WTC11 (cell line): ENCODE data around the gene SUPT3H. TPM values are rescaled to one million over a fixed set of nuclear protein-coding genes. Genes with fewer than 3 reads are reported as not detected.

Source experiments
- ATAC-seq: fragments of 200-7000 bp; cut with Tn5 transposase; 2 replicates; pipeline ENCODE4 v1.10.0; 2021; ENCODE audit warnings: mild to moderate bottlenecking, moderate library complexity
- CTCF ChIA-PET: fragments of 300-600 bp; sonication (Branson Sonifier 250); formaldehyde crosslinking; loops from one replicate; lab custom pipeline; 2021; ENCODE audit warnings: antibody characterized with exemption; lab: Charles Lee
- POLR2A ChIA-PET: fragments of 350-600 bp; sonication (Branson Sonifier 250); formaldehyde crosslinking; loops from one replicate; lab custom pipeline; 2021; ENCODE audit warnings: antibody characterized with exemption; lab: Charles Lee
- DNase-seq: peaks from one replicate; pipeline ENCODE4 v3.0.0; 2021; ENCODE audit warnings: low spot score
- H3K27ac Mint-ChIP-seq: 2 replicates; pipeline ENCODE4 v1.8.0; 2021; ENCODE audit warnings: mixed read lengths
- H3K27me3 Mint-ChIP-seq: 2 replicates; pipeline ENCODE4 v1.8.0; 2021; ENCODE audit warnings: low read depth, mild to moderate bottlenecking, moderate library complexity, mixed read lengths
- H3K36me3 Mint-ChIP-seq: 2 replicates; pipeline ENCODE4 v1.8.0; 2021; ENCODE audit warnings: mixed read lengths
- H3K4me1 Mint-ChIP-seq: 2 replicates; pipeline ENCODE4 v1.8.0; 2022; ENCODE audit warnings: mixed read lengths
- H3K4me3 Mint-ChIP-seq: 2 replicates; pipeline ENCODE4 v1.8.0; 2021; ENCODE audit warnings: mild to moderate bottlenecking, moderate library complexity, mixed read lengths
- H3K9me3 Mint-ChIP-seq: 2 replicates; pipeline ENCODE4 v1.8.0; 2021; ENCODE audit warnings: mixed read lengths
- ATF1 ChIP-seq: sonication (generic); formaldehyde crosslinking; IDR thresholded peaks from 2 replicates; pipeline ENCODE4 v1.8.1; 2023; ENCODE audit warnings: mild to moderate bottlenecking, moderate library complexity, missing genetic modification reagents
- ATF3 ChIP-seq: sonication (generic); formaldehyde crosslinking; conservative IDR thresholded peaks from 2 replicates; pipeline ENCODE4 v1.8.1; 2022; ENCODE audit warnings: mild to moderate bottlenecking, missing genetic modification reagents
- CBFB ChIP-seq: sonication (generic); formaldehyde crosslinking; IDR thresholded peaks from 2 replicates; pipeline ENCODE4 v1.8.1; 2022; ENCODE audit warnings: mild to moderate bottlenecking, low read depth, missing genetic modification reagents
- CREB1 ChIP-seq: sonication (generic); formaldehyde crosslinking; IDR thresholded peaks from 2 replicates; pipeline ENCODE4 v1.8.0; 2023; ENCODE audit warnings: mild to moderate bottlenecking, missing genetic modification reagents
- CREM ChIP-seq: sonication (generic); formaldehyde crosslinking; IDR thresholded peaks from 2 replicates; pipeline ENCODE4 v1.8.1; 2022; ENCODE audit warnings: mild to moderate bottlenecking, missing genetic modification reagents, moderate library complexity
- E2F1 ChIP-seq: sonication (generic); formaldehyde crosslinking; IDR thresholded peaks from 2 replicates; pipeline ENCODE4 v1.8.0; 2022; ENCODE audit warnings: mild to moderate bottlenecking, missing genetic modification reagents
- E2F5 ChIP-seq: sonication (generic); formaldehyde crosslinking; IDR thresholded peaks from 2 replicates; pipeline ENCODE4 v1.8.1; 2022; ENCODE audit warnings: mild to moderate bottlenecking, moderate library complexity, missing genetic modification reagents
- ETV6 ChIP-seq: sonication (generic); formaldehyde crosslinking; IDR thresholded peaks from 2 replicates; pipeline ENCODE4 v1.8.1; 2022; ENCODE audit warnings: mild to moderate bottlenecking, missing genetic modification reagents
- FOXK1 ChIP-seq: sonication (generic); formaldehyde crosslinking; IDR thresholded peaks from 2 replicates; pipeline ENCODE4 v1.8.0; 2022; ENCODE audit warnings: mild to moderate bottlenecking, moderate library complexity, missing genetic modification reagents
- GRHL2 ChIP-seq: fragments of 250-450 bp; sonication (Bioruptor Pico); IDR thresholded peaks from 2 replicates; pipeline ENCODE4 v1.8.0; 2022; ENCODE audit warnings: mild to moderate bottlenecking, moderate library complexity; ENCODE audit not compliant: insufficient replicate concordance, severe bottlenecking
- IRF2 ChIP-seq: sonication (generic); formaldehyde crosslinking; IDR thresholded peaks from 2 replicates; pipeline ENCODE4 v1.8.0; 2022; ENCODE audit warnings: low read depth, missing genetic modification reagents, borderline replicate concordance
- KAT7 ChIP-seq: sonication (generic); formaldehyde crosslinking; IDR thresholded peaks from 2 replicates; pipeline ENCODE4 v1.8.1; 2023; ENCODE audit warnings: missing genetic modification reagents, mild to moderate bottlenecking, borderline replicate concordance
- MLX ChIP-seq: sonication (generic); formaldehyde crosslinking; IDR thresholded peaks from 2 replicates; pipeline ENCODE4 v1.8.1; 2023; ENCODE audit warnings: mild to moderate bottlenecking, missing genetic modification reagents, moderate library complexity
- PRDM15 ChIP-seq: sonication (generic); formaldehyde crosslinking; IDR thresholded peaks from 2 replicates; pipeline ENCODE4 v1.8.0; 2022; ENCODE audit warnings: missing genetic modification reagents
- RELA ChIP-seq: sonication (generic); formaldehyde crosslinking; IDR thresholded peaks from 2 replicates; pipeline ENCODE4 v1.8.1; 2022; ENCODE audit warnings: missing genetic modification reagents, mild to moderate bottlenecking, borderline replicate concordance
- TEAD1 ChIP-seq: sonication (generic); formaldehyde crosslinking; IDR thresholded peaks from 2 replicates; pipeline ENCODE4 v1.8.0; 2022; ENCODE audit warnings: mild to moderate bottlenecking, missing genetic modification reagents
- TP53 ChIP-seq: sonication (generic); formaldehyde crosslinking; IDR thresholded peaks from 2 replicates; pipeline ENCODE4 v1.8.1; 2023; ENCODE audit warnings: mild to moderate bottlenecking, missing genetic modification reagents
- USF2 ChIP-seq: sonication (generic); formaldehyde crosslinking; IDR thresholded peaks from 2 replicates; pipeline ENCODE4 v1.8.1; 2023; ENCODE audit warnings: mild to moderate bottlenecking, missing genetic modification reagents, moderate library complexity
- ZNF263 ChIP-seq: sonication (generic); formaldehyde crosslinking; IDR thresholded peaks from 2 replicates; pipeline ENCODE4 v1.8.1; 2022; ENCODE audit warnings: low read depth, mild to moderate bottlenecking, moderate library complexity, missing genetic modification reagents
- ZNF317 ChIP-seq: sonication (generic); formaldehyde crosslinking; IDR thresholded peaks from 2 replicates; pipeline ENCODE4 v1.8.1; 2023; ENCODE audit warnings: low read depth, mild to moderate bottlenecking, moderate library complexity, missing genetic modification reagents, borderline replicate concordance
- ZNF512 ChIP-seq: sonication (generic); formaldehyde crosslinking; IDR thresholded peaks from 2 replicates; pipeline ENCODE4 v1.8.1; 2022; ENCODE audit warnings: missing genetic modification reagents, borderline replicate concordance
- ZSCAN18 ChIP-seq: fragments of 250-450 bp; sonication (Bioruptor Pico); IDR thresholded peaks from 2 replicates; pipeline ENCODE4 v2.1.2; 2022; ENCODE audit warnings: mild to moderate bottlenecking, moderate library complexity
- total RNA-seq: library from RNA; stranded (reverse); gene quantifications from 3 replicates; pipeline ENCODE4 v1.2.3, GENCODE V29; 2021

The SUPT3H gene
- total RNA-seq, 1 experiment from 2014 or later, result 15.3 TPM

GRCh38 chr6:45073771-45074170 lies 304.0 kb downstream of the SUPT3H start (continued):
- no peak for TF ChIP-seq ZSCAN18 (CRISPR knock-in tag)

- Mint-ChIP-seq H3K36me3 (peaks cover 1% of the 10 kb centered on the region; the same call in 1 of the 2 replicates), H3K4me1 (peaks cover 8% of the 10 kb centered on the region), H3K27me3 (no peaks in the 10 kb centered on the region)
- CTCF ChIA-PET, result interaction anchor here (0.7 kb wide), 1 partner anchor 405 kb away, joined by 3 read pairs; no protein-coding TSS in a partner anchor
- no peak for DNase-seq
- no peak for TF ChIP-seq ZNF263 (CRISPR knock-in tag)
- TF ChIP-seq MLX (CRISPR knock-in tag), result no peak
- TF ChIP-seq GRHL2 (CRISPR knock-in tag), result no peak
- no peak for TF ChIP-seq ATF1 (CRISPR knock-in tag)
- no peak for TF ChIP-seq TP53
- TF ChIP-seq FOXK1 (CRISPR knock-in tag), result no peak
- no peak for TF ChIP-seq RELA (CRISPR knock-in tag)
- no peak for TF ChIP-seq USF2 (CRISPR knock-in tag)
- no peak for TF ChIP-seq ATF3 (CRISPR knock-in tag)
- TF ChIP-seq E2F5 (CRISPR knock-in tag), result no peak
- TF ChIP-seq CREB1 (CRISPR knock-in tag), result no peak
- TF ChIP-seq, all 79 proteins: peak for 0
- H3K9me3 Mint-ChIP-seq, result no peaks in the 10 kb centered on the region; the same call in 1 of the 2 replicates
- H3K4me3 Mint-ChIP-seq, result no peak overlapping the region
- no peak for ATAC-seq
- POLR2A ChIA-PET, result no interaction called here
- H3K27ac Mint-ChIP-seq, result no peak overlapping the region
Measured at GRCh38 chr6:45072673-45073072, 305.1 kb downstream of the SUPT3H start.

GRCh38 chr6:45072016-45072415 lies 305.7 kb downstream of the SUPT3H start:
- no peak overlapping the region for H3K4me3 Mint-ChIP-seq
- H3K36me3 Mint-ChIP-seq, result no peaks in the 10 kb centered on the region
- no peak overlapping the region for H3K27ac Mint-ChIP-seq
- peaks cover 8% of the 10 kb centered on the region for H3K4me1 Mint-ChIP-seq
- POLR2A ChIA-PET, result no interaction called here
- DNase-seq (no peak), ATAC-seq (no peak)
- CTCF ChIA-PET, result interaction anchor here (0.7 kb wide), 1 partner anchor 404 kb away, joined by 3 read pairs; no protein-coding TSS in a partner anchor
- H3K27me3 Mint-ChIP-seq, result no peaks in the 10 kb centered on the region
- H3K9me3 Mint-ChIP-seq, result no peaks in the 10 kb centered on the region
- TF ChIP-seq ETV6 (CRISPR knock-in tag) (no peak), CREM (no peak), PRDM15 (CRISPR knock-in tag) (no peak), E2F1 (CRISPR knock-in tag) (no peak), KAT7 (CRISPR knock-in tag) (no peak), CBFB (CRISPR knock-in tag) (no peak), TEAD1 (CRISPR knock-in tag) (no peak), IRF2 (no peak), ZNF512 (no peak), ZNF317 (no peak)
